Activated naive CD8-positive, alpha-beta T cell (primary cell): Measurements from ENCODE around the gene GHRL.
A peak's percentile ranks its signal among the peaks of the same experiment; 100 is the strongest.
"Not testable (repeated sequence)": the region's sequence is repeated elsewhere in the genome, so short reads cannot be mapped to it uniquely, and the experiment has no call there.

Experiments used
- H3K27ac Mint-ChIP-seq: one replicate; pipeline ENCODE4 v1.8.0; 2021; ENCODE audit warnings: mixed read lengths
- H3K27me3 Mint-ChIP-seq: one replicate; pipeline ENCODE4 v1.8.0; 2021; ENCODE audit warnings: mixed read lengths
- H3K36me3 Mint-ChIP-seq: one replicate; pipeline ENCODE4 v1.8.0; 2021; ENCODE audit warnings: mixed read lengths
- H3K4me1 Mint-ChIP-seq: one replicate; pipeline ENCODE4 v1.8.0; 2021; ENCODE audit warnings: low read depth, mixed read lengths
- H3K4me3 Mint-ChIP-seq: one replicate; pipeline ENCODE4 v1.8.0; 2021; ENCODE audit warnings: mild to moderate bottlenecking, mixed read lengths
- H3K9me3 Mint-ChIP-seq: one replicate; pipeline ENCODE4 v1.8.0; 2021; ENCODE audit warnings: low read depth, mixed read lengths

The GHRL gene

GRCh38 chr3:10315101-10315500, 22.4 kb upstream of the GHRL start:
- Mint-ChIP-seq H3K36me3 (peaks cover 2% of the 10 kb centered on the region), H3K27me3 (no peaks in the 10 kb centered on the region), H3K4me1 (peaks cover 29% of the 10 kb centered on the region), H3K4me3 (no peak overlapping the region), H3K9me3 (no peaks in the 10 kb centered on the region), H3K27ac (no peak overlapping the region)

DNA sequence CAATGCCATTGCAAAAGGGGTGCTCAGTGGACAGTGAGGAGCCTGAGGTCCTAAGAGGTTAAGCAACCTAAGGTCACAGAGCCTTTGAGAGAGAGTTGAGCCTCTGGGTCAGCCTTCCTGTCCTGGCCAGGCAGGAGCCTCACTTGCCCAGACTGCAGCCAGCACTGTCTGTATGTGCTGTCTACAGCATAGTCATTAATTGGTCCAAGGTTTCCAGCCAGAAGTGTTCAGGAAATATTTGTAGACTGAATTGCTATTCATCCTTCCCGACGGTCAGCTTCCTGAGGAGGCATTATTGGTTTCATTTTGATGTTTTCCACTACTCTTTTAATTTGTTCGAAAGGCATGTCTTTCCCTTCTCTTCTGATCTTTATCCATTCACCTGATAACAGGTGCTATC, 20.1 kb upstream of the GHRL start:
- Mint-ChIP-seq H3K27me3 (no peaks in the 10 kb centered on the region), H3K9me3 (no peaks in the 10 kb centered on the region), H3K27ac (peak overlapping the region; percentile 54), H3K4me1 (peaks cover 12% of the 10 kb centered on the region), H3K36me3 (peaks cover 5% of the 10 kb centered on the region), H3K4me3 (no peak overlapping the region)

DNA sequence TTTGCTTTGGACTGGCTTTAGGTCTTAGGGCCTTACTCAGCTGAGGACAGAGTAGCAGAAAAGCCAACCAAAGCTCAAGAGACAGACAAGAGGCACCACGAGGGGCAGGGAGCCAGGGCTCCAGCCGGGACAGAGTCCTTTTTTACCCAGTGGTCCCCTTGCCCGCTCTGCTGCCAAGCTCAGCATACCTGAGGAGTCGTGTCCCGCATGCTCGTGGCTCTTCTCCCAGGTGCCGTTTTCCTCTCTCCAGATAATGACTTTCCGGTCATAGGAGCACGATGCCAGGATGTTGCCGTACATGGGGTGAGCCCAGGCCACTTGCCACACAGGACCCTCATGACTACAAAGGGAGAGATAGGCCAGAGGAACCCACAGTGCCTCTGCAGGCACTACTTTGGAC, 19.6 kb upstream of the GHRL start:
- no peak overlapping the region for H3K4me3 Mint-ChIP-seq
- H3K9me3 Mint-ChIP-seq, result no peaks in the 10 kb centered on the region
- H3K36me3 Mint-ChIP-seq, result peaks cover 5% of the 10 kb centered on the region
- no peaks in the 10 kb centered on the region for H3K27me3 Mint-ChIP-seq
- H3K4me1 Mint-ChIP-seq, result peaks cover 10% of the 10 kb centered on the region
- peak overlapping the region; percentile 22 for H3K27ac Mint-ChIP-seq

- Mint-ChIP-seq H3K27ac (peak overlapping the region; percentile 22), H3K4me1 (peaks cover 7% of the 10 kb centered on the region), H3K4me3 (no peak overlapping the region), H3K27me3 (no peaks in the 10 kb centered on the region), H3K9me3 (no peaks in the 10 kb centered on the region), H3K36me3 (peaks cover 5% of the 10 kb centered on the region)
These were observed 19.0 kb upstream of the GHRL start for GRCh38 chr3:10311710-10312109.

DNA sequence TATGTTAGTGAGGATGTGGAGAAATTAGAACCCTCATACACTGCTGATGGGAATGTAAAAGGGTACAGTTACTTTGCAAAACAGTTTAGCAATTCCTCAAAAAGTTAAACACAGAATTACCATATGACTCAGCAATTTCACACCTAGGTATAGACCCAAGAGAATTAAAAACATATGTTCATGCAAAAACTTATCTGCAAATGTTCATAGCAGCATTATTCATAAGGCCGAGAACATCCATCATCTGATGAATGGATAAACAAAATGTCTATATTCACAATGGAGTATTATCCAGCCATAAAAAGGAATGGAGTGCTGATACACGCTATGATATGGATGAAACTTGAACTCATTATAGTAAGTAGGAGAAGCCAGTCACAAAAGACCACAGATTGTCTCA, 17.8 kb upstream of the GHRL start:
- Mint-ChIP-seq H3K9me3 (no peaks in the 10 kb centered on the region), H3K4me1 (peaks cover 7% of the 10 kb centered on the region), H3K4me3 (no peak overlapping the region), H3K36me3 (peaks cover 5% of the 10 kb centered on the region), H3K27ac (peak overlapping the region; percentile 11), H3K27me3 (no peaks in the 10 kb centered on the region)

DNA sequence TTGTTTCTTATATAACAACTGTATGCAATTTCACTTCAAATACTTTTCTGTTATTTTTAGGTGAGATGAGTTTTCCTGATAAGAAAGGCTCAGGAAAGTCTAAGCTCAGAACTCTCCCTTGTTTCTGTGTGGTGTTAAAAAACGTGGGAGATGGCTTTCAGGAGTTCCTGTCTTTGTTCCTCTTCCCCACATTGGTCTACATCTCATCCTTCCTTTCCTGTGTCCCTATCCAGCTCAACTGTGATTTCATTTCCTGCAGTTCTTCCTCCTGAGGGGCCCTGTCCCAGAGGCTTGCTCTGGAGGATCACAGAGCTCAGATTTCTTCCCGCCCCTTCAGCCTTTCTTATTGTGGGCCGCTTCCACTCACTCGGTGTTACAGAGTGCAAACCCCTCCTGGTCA, 17.0 kb upstream of the GHRL start:
- Mint-ChIP-seq H3K4me1 (peaks cover 7% of the 10 kb centered on the region), H3K27me3 (no peaks in the 10 kb centered on the region), H3K36me3 (peaks cover 5% of the 10 kb centered on the region), H3K9me3 (no peaks in the 10 kb centered on the region), H3K4me3 (no peak overlapping the region), H3K27ac (no peak overlapping the region)

DNA sequence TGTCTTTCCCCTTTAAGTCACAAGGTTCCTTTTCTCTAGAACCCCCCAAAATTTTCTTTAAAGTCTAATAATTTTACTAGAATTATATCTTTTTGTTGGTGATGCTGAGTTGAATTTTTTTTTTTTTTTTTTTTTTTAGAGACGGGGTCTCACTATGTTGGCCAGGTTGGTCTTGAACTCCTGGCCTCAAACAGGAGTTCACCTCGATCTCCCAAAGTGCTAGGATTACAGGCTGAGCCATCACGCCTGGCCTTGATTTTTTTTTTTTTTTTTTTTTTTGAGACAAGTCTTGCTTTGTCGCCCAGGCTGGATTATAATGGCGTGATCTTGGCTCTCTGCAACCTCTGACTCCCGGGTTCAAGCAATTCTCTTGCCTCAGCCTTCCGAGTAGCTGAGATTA, 15.9 kb upstream of the GHRL start:
- no peak overlapping the region for H3K27ac Mint-ChIP-seq
- H3K4me1 Mint-ChIP-seq, result peaks cover 4% of the 10 kb centered on the region
- peaks cover 5% of the 10 kb centered on the region for H3K36me3 Mint-ChIP-seq
- no peaks in the 10 kb centered on the region for H3K9me3 Mint-ChIP-seq
- no peak overlapping the region for H3K4me3 Mint-ChIP-seq
- no peaks in the 10 kb centered on the region for H3K27me3 Mint-ChIP-seq

DNA sequence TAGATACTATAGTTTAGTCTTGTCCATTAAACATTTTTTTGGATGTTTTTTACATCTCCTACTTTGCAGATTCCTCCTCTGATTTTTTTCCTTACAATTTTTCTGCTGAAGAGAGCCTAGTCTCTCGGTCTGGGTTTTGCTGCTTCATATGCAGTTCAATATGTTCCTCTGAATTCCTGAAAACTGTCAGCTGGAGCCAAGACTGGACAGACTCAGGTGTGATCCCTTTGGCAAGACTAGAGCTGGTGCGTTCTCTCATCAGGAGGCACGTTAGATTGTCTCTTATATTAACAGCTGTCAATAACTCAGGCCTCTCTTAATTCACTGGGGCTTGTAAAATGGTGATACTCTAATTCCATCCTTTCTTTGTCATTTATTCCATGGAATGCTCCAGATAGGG, 13.4 kb upstream of the GHRL start:
- H3K27ac Mint-ChIP-seq, result peak overlapping the region; percentile 56
- no peak overlapping the region for H3K4me3 Mint-ChIP-seq
- H3K9me3 Mint-ChIP-seq, result no peaks in the 10 kb centered on the region
- peaks cover 4% of the 10 kb centered on the region for H3K36me3 Mint-ChIP-seq
- H3K27me3 Mint-ChIP-seq, result no peaks in the 10 kb centered on the region
- peaks cover 2% of the 10 kb centered on the region for H3K4me1 Mint-ChIP-seq

- no peaks in the 10 kb centered on the region for H3K27me3 Mint-ChIP-seq
- H3K4me3 Mint-ChIP-seq, result no peak overlapping the region
- no peak overlapping the region for H3K27ac Mint-ChIP-seq
- H3K36me3 Mint-ChIP-seq, result peaks cover 4% of the 10 kb centered on the region
- H3K9me3 Mint-ChIP-seq, result no peaks in the 10 kb centered on the region
- no peaks in the 10 kb centered on the region for H3K4me1 Mint-ChIP-seq
These were observed 12.7 kb upstream of the GHRL start for GRCh38 chr3:10305331-10305902.

DNA sequence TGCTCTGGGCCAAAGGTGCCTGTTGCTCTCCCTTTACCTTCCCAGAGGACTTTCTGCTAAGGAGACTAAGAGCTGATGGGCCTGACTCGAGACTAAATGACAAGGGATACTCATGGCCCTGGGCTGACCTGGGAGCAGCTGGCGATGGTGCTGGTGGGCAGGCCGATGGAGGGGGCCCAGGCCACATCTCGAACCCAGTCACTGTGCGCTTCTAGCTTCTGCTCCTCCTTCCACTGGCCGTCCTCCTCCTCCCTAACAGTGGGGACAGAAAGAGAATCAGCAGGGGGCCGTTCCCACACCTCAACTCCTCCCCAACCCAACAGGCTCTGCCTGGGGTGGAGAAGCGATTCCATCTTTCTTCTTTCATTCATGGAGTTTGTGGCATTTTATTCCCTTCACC, 12.2 kb upstream of the GHRL start:
- Mint-ChIP-seq H3K4me1 (peaks cover under 1% of the 10 kb centered on the region), H3K4me3 (no peak overlapping the region), H3K36me3 (peaks cover 4% of the 10 kb centered on the region), H3K9me3 (no peaks in the 10 kb centered on the region), H3K27me3 (no peaks in the 10 kb centered on the region), H3K27ac (no peak overlapping the region)

GRCh38 chr3:10303785-10304184, 11.0 kb upstream of the GHRL start:
- H3K4me1 Mint-ChIP-seq, result peaks cover 10% of the 10 kb centered on the region
- H3K9me3 Mint-ChIP-seq, result no peaks in the 10 kb centered on the region
- no peak overlapping the region for H3K27ac Mint-ChIP-seq
- H3K27me3 Mint-ChIP-seq, result no peaks in the 10 kb centered on the region
- H3K4me3 Mint-ChIP-seq, result no peak overlapping the region
- H3K36me3 Mint-ChIP-seq, result no peaks in the 10 kb centered on the region

DNA sequence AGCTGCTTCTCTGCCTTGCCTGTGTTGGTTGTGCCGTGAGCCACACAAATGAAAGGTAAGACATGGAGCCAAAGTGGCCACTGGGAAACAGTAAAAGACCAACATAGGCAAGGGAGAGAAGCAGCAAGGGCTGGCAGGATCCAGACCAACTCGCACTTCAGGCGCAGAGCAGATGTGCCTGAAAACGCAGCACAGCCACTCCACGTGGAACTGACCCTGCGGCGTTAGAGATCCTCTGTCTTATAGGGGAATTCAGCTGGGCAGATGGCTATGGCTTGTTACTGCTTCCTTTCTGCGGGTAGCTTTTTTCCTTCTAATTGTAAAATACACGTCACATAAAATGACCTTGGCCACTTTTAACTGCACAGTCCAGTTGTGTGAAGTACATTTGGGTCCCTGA, 10.4 kb upstream of the GHRL start:
- no peak overlapping the region for H3K27ac Mint-ChIP-seq
- H3K9me3 Mint-ChIP-seq, result no peaks in the 10 kb centered on the region
- H3K36me3 Mint-ChIP-seq, result no peaks in the 10 kb centered on the region
- H3K4me3 Mint-ChIP-seq, result no peak overlapping the region
- H3K27me3 Mint-ChIP-seq, result no peaks in the 10 kb centered on the region
- peaks cover 10% of the 10 kb centered on the region for H3K4me1 Mint-ChIP-seq

- H3K27ac Mint-ChIP-seq, result peak overlapping the region; percentile 47
- H3K27me3 Mint-ChIP-seq, result no peaks in the 10 kb centered on the region
- H3K4me1 Mint-ChIP-seq, result peaks cover 10% of the 10 kb centered on the region
- H3K4me3 Mint-ChIP-seq, result no peak overlapping the region
- H3K36me3 Mint-ChIP-seq, result peaks cover 3% of the 10 kb centered on the region
- H3K9me3 Mint-ChIP-seq, result no peaks in the 10 kb centered on the region
These were observed 7.3 kb upstream of the GHRL start for GRCh38 chr3:10300087-10300486.

GRCh38 chr3:10299679-10300078, 6.9 kb upstream of the GHRL start:
- H3K36me3 Mint-ChIP-seq, result peaks cover 6% of the 10 kb centered on the region
- H3K4me1 Mint-ChIP-seq, result peaks cover 10% of the 10 kb centered on the region
- H3K27ac Mint-ChIP-seq, result peak overlapping the region; percentile 47
- H3K4me3 Mint-ChIP-seq, result no peak overlapping the region
- H3K27me3 Mint-ChIP-seq, result no peaks in the 10 kb centered on the region
- no peaks in the 10 kb centered on the region for H3K9me3 Mint-ChIP-seq

- no peak overlapping the region for H3K4me3 Mint-ChIP-seq
- peak overlapping the region; percentile 47 for H3K27ac Mint-ChIP-seq
- peaks cover 6% of the 10 kb centered on the region for H3K36me3 Mint-ChIP-seq
- no peaks in the 10 kb centered on the region for H3K9me3 Mint-ChIP-seq
- H3K4me1 Mint-ChIP-seq, result peaks cover 10% of the 10 kb centered on the region
- H3K27me3 Mint-ChIP-seq, result no peaks in the 10 kb centered on the region
These were observed 6.4 kb upstream of the GHRL start for GRCh38 chr3:10299175-10299574.

DNA sequence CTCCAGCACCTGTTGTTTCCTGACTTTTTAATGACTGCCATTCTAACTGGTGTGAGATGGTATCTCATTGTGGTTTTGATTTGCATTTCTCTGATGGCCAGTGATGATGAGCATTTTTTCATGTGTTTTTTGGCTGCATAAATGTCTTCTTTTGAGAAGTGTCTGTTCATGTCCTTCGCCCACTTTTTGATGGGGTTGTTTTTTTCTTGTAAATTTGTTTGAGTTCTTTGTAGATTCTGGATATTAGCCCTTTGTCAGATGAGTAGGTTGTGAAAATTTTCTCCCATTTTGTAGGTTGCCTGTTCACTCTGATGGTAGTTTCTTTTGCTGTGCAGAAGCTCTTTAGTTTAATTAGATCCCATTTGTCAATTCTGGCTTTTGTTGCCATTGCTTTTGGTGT, 5.3 kb upstream of the GHRL start:
- H3K36me3 Mint-ChIP-seq, H3K4me3 Mint-ChIP-seq, H3K9me3 Mint-ChIP-seq, H3K27ac Mint-ChIP-seq, H3K27me3 Mint-ChIP-seq: not testable (repeated sequence)
- H3K4me1 Mint-ChIP-seq, result peaks cover 10% of the 10 kb centered on the region
